Activated T-cell treated with anti-CD3 and anti-CD28 coated beads, Interleukin-2, amount 50 U/mL, for 72 hours (primary cell): ENCODE measurements around the gene CMYA5. TPM values are rescaled to one million over a fixed set of nuclear protein-coding genes. Genes with fewer than 3 reads are reported as not detected.
A peak's percentile ranks its signal among the peaks of the same experiment; 100 is the strongest.
"Not testable (repeated sequence)": the region's sequence is repeated elsewhere in the genome, so short reads cannot be mapped to it uniquely, and the experiment has no call there.

Experiments
- ATAC-seq, 2 donors: fragments of 150-1000 bp; cut with Tn5 transposase; replicated peaks in 1 of 2; 2 replicates each; pipeline ENCODE4 v1.10.0; 2021; ENCODE audit warnings: moderate library complexity in 2 of 2, mild to moderate bottlenecking in 1 of 2
- DNase-seq, 2 donors: peaks; one replicate each; pipeline ENCODE4 v3.0.0; 2021 to 2022; ENCODE audit warnings: mixed read lengths in 1 of 2
- H3K27ac Mint-ChIP-seq: one replicate; pipeline ENCODE4 v1.8.0; 2022; ENCODE audit warnings: mild to moderate bottlenecking, moderate library complexity, mixed read lengths
- H3K27me3 Mint-ChIP-seq: one replicate; pipeline ENCODE4 v1.8.0; 2022; ENCODE audit warnings: low read depth, mixed read lengths
- H3K36me3 Mint-ChIP-seq, 2 donors: one replicate each; pipeline ENCODE4 v1.8.0; 2022; ENCODE audit warnings: mixed read lengths in 2 of 2, mild to moderate bottlenecking in 1 of 2; ENCODE audit not compliant: insufficient read depth in 2 of 2
- H3K4me1 Mint-ChIP-seq: one replicate; pipeline ENCODE4 v1.8.0; 2022; ENCODE audit warnings: low read depth, mixed read lengths
- H3K4me3 Mint-ChIP-seq, 2 donors: one replicate each; pipeline ENCODE4 v1.8.0; 2022; ENCODE audit warnings: mild to moderate bottlenecking in 2 of 2, mixed read lengths in 2 of 2, moderate library complexity in 2 of 2
- H3K9me3 Mint-ChIP-seq, 2 donors: one replicate each; pipeline ENCODE4 v1.8.0; 2022; ENCODE audit warnings: mixed read lengths in 2 of 2
- total RNA-seq, 2 donors: library from RNA; stranded (reverse); gene quantifications; one replicate each; pipeline ENCODE4 v1.2.3, GENCODE V29; 2022

CMYA5 gene
- total RNA-seq = under 1 TPM; 0.31 to 0.32 TPM

DNA sequence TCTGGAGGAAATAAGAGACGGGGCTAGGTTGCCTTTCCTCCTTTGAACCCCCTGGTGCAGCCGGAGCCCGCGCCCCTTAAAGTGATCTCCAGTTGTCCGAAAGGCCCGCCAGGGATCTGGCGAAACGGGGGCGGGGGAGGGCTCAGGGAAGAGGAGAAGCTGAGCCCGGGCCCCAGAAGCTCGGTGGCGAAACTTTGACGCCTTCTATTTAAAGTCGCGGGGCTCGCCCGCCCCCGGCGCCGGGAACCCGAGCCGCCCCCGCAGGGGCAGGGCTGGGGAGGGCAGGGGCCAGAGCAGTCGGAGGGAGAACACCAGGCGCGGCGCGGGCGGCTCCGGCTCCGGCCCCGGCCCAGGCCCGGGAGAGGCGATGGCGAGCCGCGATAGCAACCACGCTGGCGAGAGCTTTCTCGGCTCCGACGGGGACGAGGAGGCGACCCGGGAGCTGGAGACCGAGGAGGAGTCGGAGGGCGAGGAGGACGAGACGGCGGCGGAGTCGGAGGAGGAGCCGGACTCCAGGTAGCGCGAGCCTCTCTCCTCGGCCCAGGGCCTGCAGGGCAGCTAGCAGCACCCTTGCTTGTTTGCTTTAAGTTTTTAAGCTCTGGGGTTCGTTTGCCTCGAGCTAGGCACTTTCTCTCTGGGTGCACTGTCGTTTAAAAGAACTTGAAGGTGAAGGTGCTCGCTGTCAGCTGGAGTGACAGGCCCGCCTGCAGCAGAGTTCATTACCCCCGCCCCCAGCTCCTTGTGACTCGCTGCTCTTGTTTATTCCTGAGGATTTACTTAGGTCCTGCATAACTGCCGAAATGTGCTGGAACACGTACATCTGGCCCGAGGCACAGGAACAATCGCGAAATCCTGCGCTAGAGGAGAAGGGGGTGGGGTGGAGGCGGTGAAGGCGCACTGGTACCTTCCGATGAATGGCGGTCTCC lies at the start of gene CMYA5:
Gene CMYA5 (plus strand): TSS at position 296 of the 926 bp plus-strand sequence. CDS start 72 bp downstream, at position 368.
- Mint-ChIP-seq H3K9me3 (peaks cover 0 to 5% of the 10 kb centered on the region in 2 donors), H3K27ac (no peak within 1 kb of the TSS), H3K36me3 (peaks cover 3 to 18% of the 10 kb centered on the region in 2 donors), H3K4me3 (no peak within 1 kb of the TSS), H3K27me3 (no peaks in the 10 kb centered on the region), H3K4me1 (peaks cover 1% of the 10 kb centered on the region)
- no peak for ATAC-seq
- no peak for DNase-seq

DNA sequence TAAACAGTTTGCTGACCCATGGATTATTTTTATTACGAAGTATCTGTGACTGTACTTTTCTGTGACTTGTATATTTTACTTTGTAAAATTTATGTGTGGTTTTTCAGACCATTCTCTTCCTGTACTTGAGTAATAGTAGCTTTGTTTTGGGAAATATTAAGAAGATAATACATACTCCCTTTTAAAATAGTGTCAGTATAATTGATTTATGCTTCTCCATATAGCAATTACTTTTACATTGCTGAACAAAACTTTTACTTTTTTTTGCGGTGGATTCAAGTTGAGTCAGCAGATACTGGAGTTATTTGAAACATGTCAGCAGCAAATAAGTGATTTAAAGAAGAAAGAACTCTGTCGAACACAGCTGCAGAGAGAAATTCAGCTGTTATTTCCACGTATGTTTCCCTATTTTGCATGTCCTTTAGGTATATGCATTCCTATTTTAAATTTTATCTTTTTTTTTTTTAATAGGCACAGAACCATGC lies 49.0 kb upstream of the CMYA5 start:
- peaks cover 5% of the 10 kb centered on the region for H3K4me1 Mint-ChIP-seq
- H3K9me3 Mint-ChIP-seq = no peaks in the 10 kb centered on the region
- H3K27me3 Mint-ChIP-seq = no peaks in the 10 kb centered on the region
- H3K36me3 Mint-ChIP-seq = peaks cover 5 to 26% of the 10 kb centered on the region in 2 donors
- no peak overlapping the region for H3K4me3 Mint-ChIP-seq
- ATAC-seq (no peak), DNase-seq (no peak)
- no peak overlapping the region for H3K27ac Mint-ChIP-seq

DNA sequence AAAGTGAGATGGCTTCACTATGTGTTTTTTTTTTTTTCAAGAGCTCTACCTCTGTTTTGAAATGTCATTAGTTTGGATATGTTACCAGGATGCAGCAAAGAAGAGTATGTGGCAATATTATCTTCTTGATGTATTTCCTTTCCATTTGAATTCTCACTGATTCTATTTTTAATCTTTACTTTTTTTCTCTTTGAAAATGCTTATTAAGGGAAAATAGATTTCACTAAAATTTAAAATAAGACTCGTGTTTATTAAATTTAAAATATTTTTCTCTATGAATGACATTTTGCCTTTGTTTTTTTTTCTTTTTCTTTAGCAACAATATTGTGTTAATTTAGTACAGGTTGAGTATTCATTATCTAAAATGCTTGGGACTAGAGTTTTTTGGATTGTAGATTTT lies 48.2 kb upstream of the CMYA5 start:
- H3K27me3 Mint-ChIP-seq = no peaks in the 10 kb centered on the region

DNA sequence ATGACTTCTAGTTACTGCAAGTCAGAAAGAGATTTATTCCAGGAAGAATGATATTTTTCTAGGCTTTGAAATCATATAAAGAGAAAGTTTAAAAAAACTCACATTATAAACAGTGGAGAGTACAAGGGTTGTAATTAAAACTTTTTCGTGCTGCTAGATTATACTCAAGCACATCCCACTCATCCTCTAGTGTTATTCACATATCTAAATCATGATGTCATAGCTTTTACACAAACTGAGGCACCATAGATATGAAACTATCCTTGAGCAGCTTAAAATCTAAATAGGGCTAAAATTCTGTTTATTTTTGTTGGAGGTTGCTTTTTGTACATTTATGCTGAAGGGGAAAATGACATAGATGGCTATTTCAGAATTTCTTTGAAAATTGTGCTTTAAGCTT lies 47.4 kb upstream of the CMYA5 start:
- Mint-ChIP-seq H3K4me1 (peaks cover 5% of the 10 kb centered on the region), H3K9me3 (no peaks in the 10 kb centered on the region), H3K36me3 (peaks cover 5 to 33% of the 10 kb centered on the region in 2 donors), H3K27me3 (no peaks in the 10 kb centered on the region), H3K4me3 (no peak overlapping the region), H3K27ac (no peak overlapping the region)
- DNase-seq (no peak), ATAC-seq (no peak)

More for the DNA sequence above, 48.2 kb upstream of the CMYA5 start:
- H3K9me3 Mint-ChIP-seq = no peaks in the 10 kb centered on the region
- no peak overlapping the region for H3K27ac Mint-ChIP-seq
- ATAC-seq (no peak), DNase-seq (no peak)
- no peak overlapping the region for H3K4me3 Mint-ChIP-seq
- H3K4me1 Mint-ChIP-seq = peaks cover 5% of the 10 kb centered on the region
- peaks cover 5 to 29% of the 10 kb centered on the region in 2 donors for H3K36me3 Mint-ChIP-seq

DNA sequence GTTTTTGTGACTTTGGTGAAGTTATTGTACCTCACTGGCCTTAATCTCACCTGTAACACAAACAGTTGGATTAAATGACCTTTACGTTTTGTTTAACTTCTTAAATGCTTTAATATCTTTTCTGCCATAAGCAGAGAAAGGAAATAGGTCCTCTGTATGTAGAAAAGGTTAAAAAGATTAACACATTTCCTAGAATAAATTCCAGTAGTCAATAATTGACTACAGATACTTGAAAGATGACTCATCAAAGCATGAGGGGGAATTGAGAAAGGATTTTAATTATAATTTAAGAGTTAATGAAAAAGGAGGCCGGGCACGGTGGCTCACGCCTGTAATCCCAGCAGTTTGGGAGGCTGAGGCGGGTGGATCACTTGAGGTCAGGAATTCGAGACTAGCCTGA lies 35.8 kb upstream of the CMYA5 start:
- Mint-ChIP-seq H3K4me3 (no peak overlapping the region), H3K9me3 (no peaks in the 10 kb centered on the region), H3K27me3 (no peaks in the 10 kb centered on the region), H3K27ac (no peak overlapping the region), H3K36me3 (peaks cover 3 to 18% of the 10 kb centered on the region in 2 donors), H3K4me1 (no peaks in the 10 kb centered on the region)
- DNase-seq (no peak), ATAC-seq (no peak)

DNA sequence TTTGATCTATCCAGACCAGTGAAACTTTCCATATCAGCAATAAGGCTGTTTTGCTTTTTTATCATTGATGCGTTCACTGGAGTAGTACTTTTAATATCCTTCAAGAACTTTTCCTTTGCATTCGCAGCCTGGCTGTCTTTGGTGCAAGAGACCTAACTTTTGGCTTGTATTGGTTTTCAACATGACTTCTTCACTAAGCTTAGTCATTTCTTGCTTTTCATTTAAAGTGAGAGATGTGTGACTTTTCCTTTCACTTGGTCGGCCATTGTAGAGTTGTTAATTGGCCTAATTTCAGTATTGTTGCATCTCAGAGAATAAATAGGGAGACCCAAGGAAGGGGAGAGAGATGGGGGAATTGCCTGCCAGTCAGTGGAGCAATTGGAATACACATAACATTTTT lies 26.4 kb upstream of the CMYA5 start:
- Mint-ChIP-seq H3K9me3 (peaks cover 0 to 6% of the 10 kb centered on the region in 2 donors), H3K4me1 (peaks cover 16% of the 10 kb centered on the region), H3K36me3 (peaks cover 14 to 15% of the 10 kb centered on the region in 2 donors), H3K4me3 (peak overlapping the region in 1 of 2 donors; percentile 3), H3K27me3 (no peaks in the 10 kb centered on the region), H3K27ac (peak overlapping the region; percentile 16)
- ATAC-seq = peak in 1 of 2 donors; percentile 52
- DNase-seq = no peak

DNA sequence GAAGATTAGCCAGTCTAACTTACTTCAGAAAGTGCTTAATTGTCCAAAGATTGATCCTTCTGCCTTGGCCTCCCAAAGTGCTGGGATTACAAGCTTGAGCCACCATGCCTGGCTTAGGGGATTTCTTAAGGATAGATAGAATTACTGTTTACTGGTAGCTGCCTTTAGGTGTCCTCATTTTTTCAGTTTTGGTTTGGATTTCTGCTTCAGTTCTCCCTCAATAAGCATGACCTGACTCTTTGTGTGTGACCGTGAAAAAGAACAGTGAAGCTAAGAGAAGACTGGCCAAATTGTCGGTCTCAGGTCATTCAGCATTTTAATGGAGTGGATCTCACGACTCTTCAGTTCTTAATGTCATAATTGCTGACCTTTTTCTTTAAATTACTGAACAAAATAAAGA lies 22.9 kb upstream of the CMYA5 start:
- Mint-ChIP-seq H3K27me3 (no peaks in the 10 kb centered on the region), H3K4me3 (no peak overlapping the region), H3K36me3 (peaks cover 14 to 19% of the 10 kb centered on the region in 2 donors), H3K4me1 (peaks cover 16% of the 10 kb centered on the region), H3K9me3 (peaks cover 0 to 6% of the 10 kb centered on the region in 2 donors), H3K27ac (no peak overlapping the region)
- ATAC-seq (no peak), DNase-seq (no peak)

DNA sequence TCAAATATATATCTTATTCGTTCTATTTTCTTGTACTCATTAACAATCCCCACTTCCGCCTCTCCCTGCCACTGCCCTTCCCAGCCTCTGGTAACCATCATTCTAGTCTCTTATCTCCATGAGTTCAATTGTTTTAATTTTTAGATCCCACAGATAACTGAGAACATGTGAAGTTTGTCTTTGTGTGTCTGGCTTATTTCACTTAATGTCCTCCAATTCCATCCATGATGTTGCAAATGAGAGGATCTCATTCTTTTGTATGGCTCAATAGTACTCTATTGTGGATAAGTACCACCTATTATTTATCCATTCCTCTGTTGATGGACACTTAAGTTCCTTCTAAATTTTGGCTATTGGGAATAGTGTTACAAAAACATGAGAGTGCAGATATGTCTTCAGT lies 17.2 kb upstream of the CMYA5 start:
- no peak for ATAC-seq
- Mint-ChIP-seq H3K36me3 (peaks cover 10 to 26% of the 10 kb centered on the region in 2 donors), H3K27ac (no peak overlapping the region), H3K27me3 (no peaks in the 10 kb centered on the region), H3K9me3 (no peaks in the 10 kb centered on the region), H3K4me1 (no peaks in the 10 kb centered on the region), H3K4me3 (no peak overlapping the region)
- DNase-seq = no peak

DNA sequence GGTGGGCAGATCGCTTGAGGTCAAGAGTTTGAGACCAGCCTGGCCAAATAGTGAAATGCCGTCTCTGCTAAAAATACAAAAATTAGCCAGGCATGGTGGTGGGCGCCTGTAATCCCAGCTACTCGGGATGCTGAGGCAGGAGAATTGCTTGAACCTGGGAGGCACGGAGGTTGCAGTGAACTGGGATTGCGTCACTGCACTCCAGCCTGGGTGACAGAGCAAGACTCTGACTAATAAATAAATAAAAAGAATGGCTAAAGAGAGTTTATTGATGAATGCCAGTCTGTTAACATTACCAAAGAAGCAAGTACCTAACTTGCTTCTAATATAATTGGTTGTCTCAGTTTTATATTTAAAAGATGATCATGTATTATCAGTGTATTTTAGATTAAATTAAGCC lies 13.3 kb upstream of the CMYA5 start:
- H3K4me3 Mint-ChIP-seq, DNase-seq, ATAC-seq, H3K9me3 Mint-ChIP-seq, H3K4me1 Mint-ChIP-seq, H3K27ac Mint-ChIP-seq, H3K27me3 Mint-ChIP-seq: not testable (repeated sequence)
- peaks cover 9 to 29% of the 10 kb centered on the region in 2 donors for H3K36me3 Mint-ChIP-seq

DNA sequence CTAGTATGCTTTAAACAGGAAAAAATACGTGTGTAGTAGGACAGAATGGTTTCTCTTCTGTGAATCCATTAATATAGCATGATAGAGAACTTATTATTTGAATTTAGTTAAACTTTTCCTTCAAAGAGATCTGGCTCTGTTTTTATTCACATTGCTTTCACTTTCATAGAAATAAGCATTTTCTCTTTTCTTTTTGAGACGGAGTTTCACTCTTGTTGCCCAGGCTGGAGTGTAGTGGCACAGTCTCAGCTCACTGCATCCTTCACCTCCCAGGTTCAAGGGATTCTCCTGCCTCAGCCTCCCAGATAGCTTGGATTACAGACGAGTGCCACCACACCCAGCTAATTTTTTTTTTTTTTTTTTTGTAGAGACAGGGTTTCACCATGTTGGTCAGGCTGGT lies 7.5 kb upstream of the CMYA5 start:
- not testable (repeated sequence) for H3K9me3 Mint-ChIP-seq, DNase-seq, ATAC-seq, H3K27me3 Mint-ChIP-seq
- Mint-ChIP-seq H3K27ac (peak overlapping the region; percentile 92), H3K4me3 (peak overlapping the region in 1 of 2 donors; percentile 56), H3K36me3 (peaks cover 12 to 38% of the 10 kb centered on the region in 2 donors), H3K4me1 (peaks cover 19% of the 10 kb centered on the region)

DNA sequence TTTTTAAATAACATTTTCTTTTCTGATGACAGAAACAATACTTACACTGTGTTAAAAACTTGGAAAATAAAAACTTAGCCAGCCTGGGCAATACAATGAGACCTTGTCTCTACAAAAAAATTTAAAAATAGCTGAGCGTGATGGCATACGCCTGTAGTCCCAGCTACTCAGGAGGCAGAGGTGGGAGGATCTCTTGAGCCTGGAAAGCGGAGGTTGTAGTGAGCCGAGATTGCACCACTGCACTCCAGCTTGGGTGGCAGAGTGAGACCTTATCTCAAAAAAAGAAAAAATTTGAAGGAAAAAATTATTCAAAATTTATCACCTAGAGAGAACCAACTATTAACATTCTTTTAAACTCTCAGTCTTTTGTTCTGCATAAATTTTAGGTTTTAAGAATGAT lies 4.9 kb upstream of the CMYA5 start:
- H3K27me3 Mint-ChIP-seq = no peaks in the 10 kb centered on the region
- H3K9me3 Mint-ChIP-seq = peaks cover 0 to 5% of the 10 kb centered on the region in 2 donors
- H3K4me1 Mint-ChIP-seq = peaks cover 19% of the 10 kb centered on the region
- ATAC-seq = no peak
- no peak overlapping the region for H3K27ac Mint-ChIP-seq
- H3K36me3 Mint-ChIP-seq = peaks cover 12 to 46% of the 10 kb centered on the region in 2 donors
- no peak overlapping the region for H3K4me3 Mint-ChIP-seq
- DNase-seq = no peak

DNA sequence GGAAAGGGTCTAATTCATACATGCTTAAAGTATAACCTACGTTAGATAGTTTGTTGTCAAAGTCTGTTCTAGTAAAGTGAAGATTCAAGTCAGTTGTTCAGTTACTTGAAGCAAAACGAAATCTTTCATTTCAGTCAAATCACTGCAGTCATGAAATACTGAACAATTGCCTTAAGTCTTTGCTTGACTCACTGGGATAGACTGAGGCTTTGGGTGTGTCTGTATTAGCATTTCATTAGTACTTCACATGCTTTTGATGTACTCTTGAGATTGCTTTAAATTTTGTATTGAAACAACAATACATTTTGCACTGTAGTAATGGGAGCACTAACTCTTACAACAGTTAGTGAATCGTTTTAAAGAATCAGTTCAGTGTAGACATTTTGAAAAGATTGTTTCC lies 4.0 kb upstream of the CMYA5 start:
- H3K36me3 Mint-ChIP-seq = peaks cover 12 to 44% of the 10 kb centered on the region in 2 donors
- H3K4me3 Mint-ChIP-seq = no peak overlapping the region
- peaks cover 19% of the 10 kb centered on the region for H3K4me1 Mint-ChIP-seq
- no peaks in the 10 kb centered on the region for H3K27me3 Mint-ChIP-seq
- no peak overlapping the region for H3K27ac Mint-ChIP-seq
- no peak for DNase-seq
- ATAC-seq = no peak
- peaks cover 0 to 5% of the 10 kb centered on the region in 2 donors for H3K9me3 Mint-ChIP-seq

DNA sequence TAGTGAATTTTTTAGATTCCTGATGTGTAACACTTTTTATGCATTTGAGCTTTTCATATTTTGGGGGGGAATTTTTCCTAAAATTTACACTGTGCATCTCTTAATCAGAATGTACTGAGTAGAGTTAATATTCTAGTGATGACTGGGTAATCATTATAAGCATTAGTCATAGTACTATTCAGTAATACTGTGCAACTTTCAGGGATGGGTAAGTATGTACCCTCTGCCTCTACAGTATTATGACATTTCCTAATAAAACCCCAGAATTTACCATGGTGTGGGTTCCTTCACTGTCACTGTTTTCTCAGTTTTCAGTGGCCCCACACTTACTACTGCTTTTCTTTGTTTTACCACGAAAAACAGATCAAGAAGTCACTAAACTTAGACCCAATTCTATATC lies 2.8 kb upstream of the CMYA5 start:
- Mint-ChIP-seq H3K36me3 (peaks cover 7 to 35% of the 10 kb centered on the region in 2 donors), H3K27ac (no peak overlapping the region), H3K9me3 (peaks cover 0 to 5% of the 10 kb centered on the region in 2 donors), H3K4me3 (no peak overlapping the region), H3K27me3 (no peaks in the 10 kb centered on the region), H3K4me1 (peaks cover 13% of the 10 kb centered on the region)
- no peak for DNase-seq
- no peak for ATAC-seq
